ENCODE data around the gene ZNF664. TPM values are rescaled to one million over a fixed set of nuclear protein-coding genes. Genes with fewer than 3 reads are reported as not detected.

ZNF664 gene
- total and polyA plus RNA-seq, 8 donors: 16.5 to 224 (median 59.3) TPM

GRCh38 chr12:123939716-123940626 lies 33.0 kb upstream of the ZNF664 start:
- intact Hi-C loops (cut with DNase I; ENCODE audit: low total_unique reads): no loop called here
- Histone ChIP-seq H3K9me3 (peaks cover 0 to 5% (median 0%) of the 10 kb centered on the region in 4 donors), H3K4me3 (no peak overlapping the region), H3K27ac (no peak overlapping the region), H3K27me3 (no peaks in the 10 kb centered on the region), H3K36me3 (peaks cover 37 to 89% (median 82%) of the 10 kb centered on the region in 4 donors), H3K4me1 (peaks cover 0 to 5% (median 0%) of the 10 kb centered on the region in 4 donors)
- no peak for TF ChIP-seq EP300 (IDR thresholded peaks at IDR 0.05)
- TF ChIP-seq, protein P1, sequence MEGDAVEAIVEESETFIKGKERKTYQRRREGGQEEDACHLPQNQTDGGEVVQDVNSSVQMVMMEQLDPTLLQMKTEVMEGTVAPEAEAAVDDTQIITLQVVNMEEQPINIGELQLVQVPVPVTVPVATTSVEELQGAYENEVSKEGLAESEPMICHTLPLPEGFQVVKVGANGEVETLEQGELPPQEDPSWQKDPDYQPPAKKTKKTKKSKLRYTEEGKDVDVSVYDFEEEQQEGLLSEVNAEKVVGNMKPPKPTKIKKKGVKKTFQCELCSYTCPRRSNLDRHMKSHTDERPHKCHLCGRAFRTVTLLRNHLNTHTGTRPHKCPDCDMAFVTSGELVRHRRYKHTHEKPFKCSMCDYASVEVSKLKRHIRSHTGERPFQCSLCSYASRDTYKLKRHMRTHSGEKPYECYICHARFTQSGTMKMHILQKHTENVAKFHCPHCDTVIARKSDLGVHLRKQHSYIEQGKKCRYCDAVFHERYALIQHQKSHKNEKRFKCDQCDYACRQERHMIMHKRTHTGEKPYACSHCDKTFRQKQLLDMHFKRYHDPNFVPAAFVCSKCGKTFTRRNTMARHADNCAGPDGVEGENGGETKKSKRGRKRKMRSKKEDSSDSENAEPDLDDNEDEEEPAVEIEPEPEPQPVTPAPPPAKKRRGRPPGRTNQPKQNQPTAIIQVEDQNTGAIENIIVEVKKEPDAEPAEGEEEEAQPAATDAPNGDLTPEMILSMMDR (IDR thresholded peaks at IDR 0.05): no peak
- no peak for TF ChIP-seq POLR2AphosphoS5 (IDR thresholded peaks at IDR 0.05)
- TF ChIP-seq POLR2A (IDR thresholded peaks at IDR 0.05): no peak
- 90 to 96% (median 92%) methylated on average over 16 of the region's 16 CpGs for WGBS, 5 donors
- no peak for DNase-seq

GRCh38 chr12:123940627-123940966 lies 32.4 kb upstream of the ZNF664 start:
- Histone ChIP-seq H3K36me3 (peaks cover 37 to 90% (median 87%) of the 10 kb centered on the region in 4 donors), H3K9me3 (peaks cover 0 to 5% (median 0%) of the 10 kb centered on the region in 4 donors), H3K27ac (no peak overlapping the region), H3K4me3 (no peak overlapping the region), H3K4me1 (peaks cover 0 to 5% (median 0%) of the 10 kb centered on the region in 4 donors), H3K27me3 (no peaks in the 10 kb centered on the region)
- no peak for DNase-seq
- WGBS, 5 donors: 92 to 95% (median 94%) methylated on average over 4 to 9 of the region's 9 CpGs
- intact Hi-C loops (cut with DNase I; ENCODE audit: low total_unique reads): no loop called here
- no peak for TF ChIP-seq POLR2A (IDR thresholded peaks at IDR 0.05)
- TF ChIP-seq POLR2AphosphoS5 (IDR thresholded peaks at IDR 0.05): no peak

- peaks cover 0 to 5% (median 0%) of the 10 kb centered on the region in 4 donors for H3K9me3 ChIP-seq
- H3K27me3 ChIP-seq: no peaks in the 10 kb centered on the region
- no peak overlapping the region for H3K27ac ChIP-seq
- peaks cover 35 to 92% (median 85%) of the 10 kb centered on the region in 4 donors for H3K36me3 ChIP-seq
- 92 to 96% (median 93%) methylated on average over 8 to 9 of the region's 9 CpGs for WGBS, 5 donors
- DNase-seq: no peak
- TF ChIP-seq, protein P1 (IDR thresholded peaks at IDR 0.05): no peak
- no peak for TF ChIP-seq EP300 (IDR thresholded peaks at IDR 0.05)
- TF ChIP-seq POLR2A (IDR thresholded peaks at IDR 0.05): no peak
- TF ChIP-seq POLR2AphosphoS5 (IDR thresholded peaks at IDR 0.05): no peak
- H3K4me1 ChIP-seq: peaks cover 0 to 5% (median 0%) of the 10 kb centered on the region in 4 donors
- intact Hi-C loops (cut with DNase I; ENCODE audit: low total_unique reads): no loop called here
- H3K4me3 ChIP-seq: no peak overlapping the region
Measured at GRCh38 chr12:123941000-123941399, 32.0 kb upstream of the ZNF664 start.

GRCh38 chr12:123941624-123942237 lies 31.3 kb upstream of the ZNF664 start:
- Histone ChIP-seq H3K27me3 (no peaks in the 10 kb centered on the region), H3K27ac (no peak overlapping the region), H3K9me3 (peaks cover 0 to 5% (median 0%) of the 10 kb centered on the region in 4 donors), H3K4me1 (peaks cover 0 to 5% (median 0%) of the 10 kb centered on the region in 4 donors), H3K4me3 (no peak overlapping the region), H3K36me3 (peaks cover 28 to 88% (median 77%) of the 10 kb centered on the region in 4 donors)
- DNase-seq: no peak
- WGBS, 5 donors: 90 to 95% (median 92%) methylated on average over 13 of the region's 13 CpGs
- intact Hi-C loops (cut with DNase I; ENCODE audit: low total_unique reads): no loop called here
- TF ChIP-seq, protein P1 (IDR thresholded peaks at IDR 0.05): no peak
- TF ChIP-seq POLR2AphosphoS5 (IDR thresholded peaks at IDR 0.05): no peak
- TF ChIP-seq EP300 (IDR thresholded peaks at IDR 0.05): no peak
- no peak for TF ChIP-seq POLR2A (IDR thresholded peaks at IDR 0.05)
